ENCODE measurements around the gene EIF2B2. TPM values are rescaled to one million over a fixed set of nuclear protein-coding genes. Genes with fewer than 3 reads are reported as not detected.

Gene EIF2B2
- total and polyA plus RNA-seq, 2 of the 13 experiments (the other 11 are each of a cell fraction or from before 2014, with no cell fraction given): 54.4 to 78.6 TPM

- no peak for TF ChIP-seq MLXIP (CRISPR knock-in tag; IDR thresholded peaks at IDR 0.05; ENCODE audit: borderline replicate concordance)
- TF ChIP-seq RCOR2 (CRISPR knock-in tag; IDR thresholded peaks at IDR 0.05): no peak
- TF ChIP-seq ZMYM4 (CRISPR knock-in tag; IDR thresholded peaks at IDR 0.05): no peak
- TF ChIP-seq DBP (CRISPR knock-in tag; IDR thresholded peaks at IDR 0.05; ENCODE audit: not compliant biosample characterization): no peak
- no peak for TF ChIP-seq ZNF230 (CRISPR knock-in tag; IDR thresholded peaks at IDR 0.05)
- TF ChIP-seq ARHGAP35 (CRISPR knock-in tag; IDR thresholded peaks at IDR 0.05; ENCODE audit: borderline replicate concordance): no peak
- no peak for TF ChIP-seq ZKSCAN1 (IDR thresholded peaks at IDR 0.05; ENCODE audit: low read length)
- TF ChIP-seq PRDM4 (CRISPR knock-in tag; IDR thresholded peaks at IDR 0.05; ENCODE audit: borderline replicate concordance): no peak
- TF ChIP-seq PAXIP1 (CRISPR knock-in tag; conservative IDR thresholded peaks at IDR 0.05): peak; percentile 75
- 0 out of 2 replicates have a peak, but pooled peaks have one; percentile 37 for TF ChIP-seq POLR2AphosphoS5 (IDR thresholded peaks at IDR 0.05; ENCODE audit: low read depth, low read length)
- TF ChIP-seq GMEB1 (CRISPR knock-in tag; IDR thresholded peaks at IDR 0.05; ENCODE audit: borderline replicate concordance): no peak; the same call in 1 of the 2 replicates
- TF ChIP-seq ZNF207 (IDR thresholded peaks at IDR 0.05; ENCODE audit: borderline replicate concordance): no peak
- no peak for TF ChIP-seq HOXA7 (CRISPR knock-in tag; IDR thresholded peaks at IDR 0.05)
- TF ChIP-seq ZNF607 (CRISPR knock-in tag; IDR thresholded peaks at IDR 0.05; ENCODE audit: borderline replicate concordance): no peak
Measured at GRCh38 chr14:74956280-74957072, 46.2 kb upstream of the EIF2B2 start (continued).

Measured in HepG2 (cell line).